ENCODE measurements around the gene APOBEC4.
"Not testable (repeated sequence)": the region's sequence is repeated elsewhere in the genome, so short reads cannot be mapped to it uniquely, and the experiment has no call there.

The APOBEC4 gene, protein sequence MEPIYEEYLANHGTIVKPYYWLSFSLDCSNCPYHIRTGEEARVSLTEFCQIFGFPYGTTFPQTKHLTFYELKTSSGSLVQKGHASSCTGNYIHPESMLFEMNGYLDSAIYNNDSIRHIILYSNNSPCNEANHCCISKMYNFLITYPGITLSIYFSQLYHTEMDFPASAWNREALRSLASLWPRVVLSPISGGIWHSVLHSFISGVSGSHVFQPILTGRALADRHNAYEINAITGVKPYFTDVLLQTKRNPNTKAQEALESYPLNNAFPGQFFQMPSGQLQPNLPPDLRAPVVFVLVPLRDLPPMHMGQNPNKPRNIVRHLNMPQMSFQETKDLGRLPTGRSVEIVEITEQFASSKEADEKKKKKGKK

DNA sequence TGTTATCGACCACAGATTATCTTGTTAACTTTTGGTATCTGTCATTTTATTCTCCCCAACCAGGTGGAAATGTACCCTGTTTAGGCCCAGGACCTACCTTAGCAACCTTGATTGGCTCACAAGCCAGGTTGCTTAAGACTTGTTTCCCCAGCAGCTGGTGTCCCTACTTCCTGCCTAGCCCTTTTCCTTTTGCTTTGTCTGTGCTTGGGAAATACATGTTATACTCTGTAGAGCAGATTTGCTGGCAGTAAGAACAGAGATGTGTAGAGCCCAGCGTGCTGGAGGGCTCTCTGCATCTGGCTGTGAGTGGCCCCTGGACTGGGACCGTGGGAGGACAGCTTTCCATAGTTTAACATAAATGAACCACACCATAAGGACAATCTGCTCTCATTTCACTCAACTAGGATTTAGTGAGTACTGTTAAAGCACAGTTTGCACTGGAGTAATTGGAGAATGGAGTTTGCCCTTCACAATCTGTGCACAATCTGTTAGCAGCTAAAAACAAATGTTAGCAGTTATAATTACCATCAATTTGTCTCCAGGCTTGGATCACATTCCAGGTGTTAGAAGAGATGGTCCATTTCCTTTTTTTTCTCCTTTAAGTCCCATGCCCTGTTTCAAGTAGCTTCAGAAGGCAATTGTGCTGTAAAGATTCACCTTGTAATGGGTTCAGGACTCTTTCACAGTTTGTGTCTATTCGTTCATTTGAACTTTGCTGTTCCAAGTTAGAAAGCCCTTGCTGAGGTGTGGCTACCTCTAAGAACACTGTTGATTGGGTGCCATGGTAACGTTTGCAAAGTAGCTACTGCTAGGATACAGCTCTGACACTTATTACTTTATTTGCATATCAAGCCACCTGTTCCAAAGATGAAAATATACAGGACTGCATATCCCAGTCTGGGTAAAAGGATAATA is at the start of gene APOBEC4:
Gene APOBEC4 (minus strand): TSS at position 770 of the 915 bp plus-strand sequence. CDS start 4,535 bp downstream, outside the sequence.
- no peak for FAIRE-seq

DNA sequence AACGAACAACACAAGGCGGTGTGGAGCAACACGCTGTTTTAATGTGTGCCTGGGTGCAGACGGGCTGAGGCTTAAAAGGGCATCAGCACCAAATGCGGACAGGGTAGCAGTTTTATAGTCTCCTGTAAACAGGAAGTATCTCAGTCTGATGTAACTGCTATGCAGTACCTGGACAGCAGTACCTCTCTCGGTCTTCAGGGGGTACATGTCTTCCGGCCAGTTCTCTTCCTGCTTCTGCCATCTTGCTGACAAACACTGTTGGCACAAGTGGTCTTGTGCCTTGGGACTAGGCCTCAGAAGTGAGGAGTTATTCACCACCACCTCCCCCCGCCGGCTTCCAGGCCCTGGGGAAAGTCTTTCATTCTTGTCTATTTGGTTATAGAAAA is 49.7 kb upstream of the APOBEC4 start:
- no peak for FAIRE-seq

DNA sequence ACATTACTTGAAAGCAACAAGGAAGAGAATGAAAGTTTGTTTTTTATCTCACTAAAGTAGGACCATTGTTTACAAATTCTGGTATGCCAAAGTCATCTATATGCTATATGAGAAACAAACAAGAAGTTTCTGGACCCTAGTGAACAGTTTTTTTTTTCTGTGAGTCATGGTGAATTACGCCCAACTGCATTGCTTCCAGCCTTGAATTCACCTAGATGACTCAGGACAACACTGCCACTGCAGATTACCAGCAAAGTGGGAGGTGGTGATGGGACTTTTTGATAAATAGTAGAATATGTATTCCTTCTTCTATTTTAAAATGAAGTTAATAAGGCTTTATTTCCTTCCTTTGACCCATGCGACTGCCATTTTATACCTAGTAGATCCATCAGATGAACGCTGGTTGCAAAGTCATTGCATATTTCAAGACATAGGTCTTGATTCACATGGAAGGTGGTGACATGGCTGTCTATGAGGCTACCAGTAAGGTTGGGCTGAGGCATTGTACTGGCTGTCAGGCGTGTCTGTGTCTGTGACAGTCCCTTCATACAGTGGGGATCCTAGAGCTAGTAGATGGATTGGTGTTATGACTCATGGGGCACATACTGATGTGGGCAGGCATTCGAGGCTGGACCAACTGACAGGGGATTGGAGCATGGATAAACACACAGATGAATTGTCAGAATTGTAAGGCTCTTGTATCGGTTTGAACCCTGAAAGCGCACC is 49.1 kb upstream of the APOBEC4 start:
- FAIRE-seq: no peak

DNA sequence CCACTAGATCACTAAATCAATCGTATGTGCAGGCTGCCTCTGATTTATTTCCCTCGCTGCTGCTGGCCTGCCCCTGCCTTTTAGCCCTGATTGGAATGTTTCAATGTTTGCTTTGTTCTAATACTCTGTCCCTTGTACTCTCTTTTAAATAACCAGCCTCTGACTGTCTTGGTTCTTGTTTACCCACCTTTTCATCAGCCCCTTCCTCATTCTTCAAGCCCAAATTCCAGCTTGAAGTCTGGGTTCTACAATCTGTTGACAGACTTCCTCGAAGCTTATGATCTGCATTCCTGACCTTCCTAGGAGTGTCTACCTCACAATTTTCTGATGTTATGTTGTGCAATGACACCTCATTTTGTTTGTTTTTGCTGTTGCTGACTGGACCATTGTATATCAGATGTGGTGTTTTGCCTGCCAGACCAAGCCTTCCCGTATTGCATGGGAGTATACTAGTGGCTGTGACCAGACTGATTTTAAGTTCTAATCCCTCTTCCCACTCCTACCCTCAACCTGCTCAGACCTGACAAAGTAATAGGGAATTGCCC is 46.6 kb upstream of the APOBEC4 start:
- no peak for FAIRE-seq

GRCh38 chr1:183697814-183698590 is 44.9 kb upstream of the APOBEC4 start:
- no peak for FAIRE-seq

GRCh38 chr1:183696981-183697380 is 43.9 kb upstream of the APOBEC4 start:
- FAIRE-seq: no peak

- FAIRE-seq: no peak
Measured at GRCh38 chr1:183694755-183695154, 41.6 kb upstream of the APOBEC4 start.

DNA sequence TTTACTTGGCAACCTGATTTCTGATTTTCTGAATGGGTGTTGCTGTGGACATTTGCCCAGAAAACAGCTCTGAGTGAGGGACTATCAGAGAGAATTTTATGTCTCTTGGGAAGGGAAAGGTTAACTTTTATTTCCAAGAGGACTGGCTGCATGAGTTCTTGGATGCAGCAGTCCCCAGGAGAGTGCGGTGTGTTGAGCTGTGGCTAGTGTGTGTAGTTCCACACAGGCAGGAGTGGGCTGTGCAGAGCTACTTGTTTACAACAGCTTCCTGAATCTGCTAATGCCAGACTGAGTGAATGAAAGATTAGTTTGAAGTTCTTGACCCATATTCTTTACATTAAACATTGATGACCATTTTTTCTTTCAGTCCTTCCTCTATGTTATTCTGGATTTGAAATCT is 41.0 kb upstream of the APOBEC4 start:
- FAIRE-seq: no peak

DNA sequence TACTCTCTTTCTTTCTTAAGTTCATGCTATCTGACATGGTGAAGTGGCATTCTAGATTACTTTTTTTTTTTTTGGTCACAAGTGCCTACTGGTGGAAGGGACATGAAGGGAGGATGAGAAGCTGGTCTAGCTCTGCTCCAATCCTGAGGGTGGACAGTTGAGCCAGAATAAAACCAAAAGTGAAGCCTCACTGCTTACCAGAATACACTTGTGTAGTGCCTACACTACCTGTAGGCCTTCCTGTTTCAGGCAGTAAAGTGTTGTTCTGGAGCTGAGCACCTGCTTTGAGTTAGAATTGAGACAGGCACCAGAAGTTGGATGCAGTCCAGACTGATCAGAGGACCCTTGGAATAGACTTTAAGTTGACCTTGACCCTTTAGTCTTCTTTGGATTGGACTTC is 40.4 kb upstream of the APOBEC4 start:
- no peak for FAIRE-seq

DNA sequence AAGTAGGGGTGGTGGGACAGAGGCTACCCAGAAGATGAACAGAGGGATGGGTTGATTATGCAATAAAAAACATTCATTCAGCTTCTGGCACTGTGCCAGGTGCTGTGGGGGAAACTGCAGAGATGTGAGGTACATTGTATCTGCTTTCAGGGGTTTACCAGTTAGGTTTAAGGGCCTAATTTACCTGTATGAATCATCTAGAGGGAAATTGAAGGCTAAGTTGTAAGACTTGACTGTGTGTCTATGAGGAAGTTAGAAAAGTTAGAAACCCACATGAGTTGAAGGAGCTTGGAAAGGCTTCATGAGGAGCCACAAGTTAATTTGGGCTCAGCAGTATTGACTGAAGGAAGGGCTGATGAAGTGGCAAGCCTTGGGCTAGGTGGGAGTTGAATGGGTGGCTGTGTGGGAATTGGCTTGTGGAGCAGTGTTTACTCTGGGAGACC is 36.7 kb upstream of the APOBEC4 start:
- no peak for FAIRE-seq

DNA sequence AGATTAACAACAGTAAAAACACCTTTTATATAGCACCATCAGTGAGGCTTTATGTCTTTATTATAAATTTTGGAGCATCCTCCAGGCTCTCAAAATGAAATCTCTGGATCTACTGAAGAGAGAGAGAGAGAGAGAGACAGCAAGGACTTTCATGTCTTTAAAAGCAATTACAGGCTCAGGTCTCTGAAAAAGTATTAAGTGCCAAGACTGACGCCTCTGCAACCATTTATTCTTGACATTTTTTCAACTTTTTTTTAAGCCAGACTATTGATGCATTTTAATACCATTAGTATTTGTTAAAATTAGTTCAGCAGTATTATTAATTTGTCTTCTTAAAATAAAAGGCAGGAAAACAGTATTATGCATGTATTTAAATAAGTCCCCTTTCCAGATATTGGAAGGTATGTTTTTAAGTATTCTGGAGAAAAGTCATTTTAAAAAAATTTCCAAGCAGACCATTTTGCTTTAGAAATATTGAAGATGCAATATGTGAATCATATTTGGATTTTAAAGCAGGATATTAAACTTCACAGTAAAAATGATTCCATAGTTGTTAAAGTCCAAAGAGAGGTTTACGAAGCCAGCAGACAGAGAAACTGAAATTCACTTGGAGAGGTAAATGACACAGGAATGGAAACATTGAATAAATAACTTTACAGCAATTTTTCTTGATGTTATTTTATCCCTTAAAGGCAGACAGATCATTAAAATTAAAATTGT is 35.4 kb upstream of the APOBEC4 start:
- no peak for FAIRE-seq

DNA sequence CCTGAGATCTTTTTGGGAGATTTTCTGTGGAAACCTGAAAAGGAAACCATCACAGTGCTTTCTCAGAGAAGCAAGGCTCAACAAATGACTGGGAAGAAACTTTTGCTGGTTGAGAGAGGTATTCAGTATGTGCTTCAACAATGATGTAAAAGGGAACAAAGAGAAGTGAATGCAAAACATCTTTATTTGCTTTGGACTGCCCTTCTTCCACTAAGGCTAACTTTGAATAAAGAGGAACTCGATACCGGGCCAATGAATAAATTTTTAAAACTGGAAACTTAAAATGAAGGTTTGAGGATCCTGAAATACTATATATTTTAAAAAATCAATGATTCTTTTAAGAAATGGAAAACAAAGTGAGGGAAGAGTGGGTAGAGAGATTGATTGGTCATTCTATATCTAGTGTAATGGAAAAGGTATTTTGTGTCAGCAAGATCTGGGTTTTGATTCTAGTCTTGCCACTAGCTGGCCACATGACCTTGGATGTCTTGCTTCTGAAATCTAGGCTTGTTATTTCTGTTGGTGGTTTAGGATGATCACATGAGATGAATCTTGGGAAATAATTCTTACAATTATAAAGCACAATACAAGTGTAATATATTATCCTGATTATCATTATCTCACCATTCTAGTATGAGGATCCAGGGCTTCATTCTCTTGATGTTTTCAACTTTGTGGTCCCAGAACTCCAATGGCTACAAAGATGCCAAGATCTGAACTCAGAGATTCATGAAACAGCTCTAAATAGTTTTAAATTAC is 34.6 kb upstream of the APOBEC4 start:
- no peak for FAIRE-seq

DNA sequence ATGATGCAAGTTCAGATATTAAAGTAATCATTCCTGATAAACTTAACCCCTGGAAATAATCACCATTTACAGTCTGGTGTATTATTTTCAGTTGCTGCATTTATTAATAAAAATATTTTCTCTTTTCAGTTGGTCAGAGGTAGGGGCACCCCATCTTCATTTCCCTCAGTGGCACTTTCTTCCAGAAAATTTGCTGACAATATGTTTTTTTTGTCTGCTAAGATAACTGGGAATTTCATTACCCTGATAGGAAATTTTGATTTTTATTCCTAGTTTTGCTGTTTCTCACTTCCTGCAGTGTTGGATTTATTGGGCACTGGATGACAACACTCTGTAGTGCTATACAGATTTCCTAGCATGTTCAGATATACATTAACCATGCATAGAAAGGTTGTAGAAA is 33.1 kb upstream of the APOBEC4 start:
- no peak for FAIRE-seq

GRCh38 chr1:183685112-183685713 is 32.1 kb upstream of the APOBEC4 start:
- no peak for FAIRE-seq

GRCh38 chr1:183679363-183679762 is 26.2 kb upstream of the APOBEC4 start:
- not testable (repeated sequence) for FAIRE-seq

DNA sequence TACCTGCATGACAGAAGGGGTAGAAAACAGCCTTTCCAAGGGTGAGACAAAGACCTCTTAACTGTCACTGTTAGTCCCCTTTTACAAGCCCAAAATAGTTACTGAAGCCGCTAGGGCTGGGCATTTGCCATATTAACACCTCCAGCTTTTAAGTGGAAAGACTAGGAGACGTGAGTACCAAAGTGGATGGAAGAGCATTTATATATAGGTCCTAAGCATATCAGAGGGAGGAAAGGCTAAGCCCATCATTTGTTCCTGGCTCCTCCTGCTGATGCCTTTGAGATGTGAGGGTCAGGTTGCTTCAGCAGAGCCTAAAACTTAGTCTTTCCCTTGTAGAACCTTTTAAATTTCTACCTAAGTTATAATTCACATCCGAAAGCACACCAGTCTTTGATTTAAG is 25.7 kb upstream of the APOBEC4 start:
- no peak for FAIRE-seq

DNA sequence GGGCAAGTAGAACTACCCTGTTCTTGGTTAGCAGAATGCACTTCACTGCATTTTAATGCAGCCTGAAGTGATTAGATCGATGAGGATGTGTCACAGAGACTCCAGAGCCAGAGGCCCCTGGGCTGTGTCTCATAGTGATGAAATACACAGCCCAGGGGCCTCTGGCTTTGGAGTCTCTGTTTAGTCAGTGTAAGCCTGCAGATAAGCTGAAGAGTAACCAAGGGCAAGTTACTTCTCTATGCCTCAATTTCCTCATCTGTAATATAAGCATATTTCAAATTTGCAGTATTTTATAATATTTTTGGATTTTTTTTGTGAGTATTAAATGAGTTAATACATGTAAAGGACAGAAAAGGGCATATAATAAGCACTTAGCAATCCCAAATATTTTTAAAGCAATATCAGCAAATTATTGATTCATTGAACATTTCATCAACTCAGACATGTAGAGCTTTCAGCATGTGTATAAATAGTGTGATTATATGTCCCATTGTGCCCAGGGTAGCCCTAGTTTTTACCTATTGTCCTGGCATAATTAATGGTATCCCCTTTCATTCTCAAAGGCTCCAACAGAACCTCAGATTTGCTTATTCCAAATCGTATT is 23.6 kb upstream of the APOBEC4 start:
- FAIRE-seq: no peak

DNA sequence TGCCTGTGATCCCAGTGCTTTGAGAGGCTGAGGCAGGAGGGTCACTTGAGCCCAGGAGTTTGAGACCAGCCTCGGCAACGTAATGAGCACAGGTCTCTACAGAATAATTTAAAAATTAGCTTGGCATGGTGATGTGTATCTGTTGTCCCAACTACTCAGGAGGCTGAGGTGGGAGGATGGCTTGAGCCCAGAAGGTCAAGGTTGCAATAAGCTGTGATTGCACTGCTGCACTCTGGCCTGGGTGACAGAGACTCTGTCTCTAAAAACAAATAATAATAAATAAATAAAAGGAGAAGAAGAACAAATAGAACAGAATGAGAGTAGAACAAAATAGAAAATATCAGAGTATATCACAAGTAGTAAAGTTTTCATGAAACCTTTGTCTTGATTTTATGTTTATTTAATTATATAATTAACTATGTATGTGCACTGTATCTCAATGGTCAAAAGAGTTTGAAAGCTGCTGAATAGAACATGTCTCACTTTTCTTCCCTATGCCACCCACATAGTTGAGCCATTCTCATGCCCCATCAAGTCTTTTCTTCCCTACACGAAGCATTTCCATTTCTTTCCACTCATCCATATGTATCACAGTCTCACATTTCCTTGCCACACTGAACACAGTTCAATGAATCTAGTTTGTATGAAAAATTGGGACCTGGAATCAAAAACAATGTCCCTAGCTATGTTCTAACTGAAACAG is 22.9 kb upstream of the APOBEC4 start:
- FAIRE-seq: no peak

DNA sequence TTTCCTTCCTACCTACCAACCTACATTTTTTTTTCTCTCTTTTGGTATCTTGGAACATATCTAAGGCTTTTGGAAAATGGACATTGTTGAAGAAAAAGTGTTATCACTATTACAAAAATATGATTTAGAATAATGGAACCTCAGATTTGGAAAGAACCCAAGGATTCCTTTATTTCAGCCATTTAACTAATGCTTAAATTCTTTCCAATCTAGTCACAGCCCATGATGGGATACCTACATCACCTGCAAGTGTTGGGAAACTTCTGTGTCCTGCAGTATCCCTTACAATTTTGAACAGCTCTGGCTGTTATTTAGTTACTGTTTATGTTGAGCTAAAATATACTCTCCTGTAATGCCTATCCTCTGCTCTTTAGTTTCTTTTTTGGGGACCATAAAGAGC is 22.3 kb upstream of the APOBEC4 start:
- no peak for FAIRE-seq
